Putamen (tissue), 1 donor: ENCODE measurements around the gene TRIM10.
"Not testable (repeated sequence)": the region's sequence is repeated elsewhere in the genome, so short reads cannot be mapped to it uniquely, and the experiment has no call there.

Experiments used
- DNase-seq: peaks from one replicate; pipeline ENCODE4 v3.0.0-alpha.2; 2016; ENCODE audit warnings: low spot score

The TRIM10 gene

DNA sequence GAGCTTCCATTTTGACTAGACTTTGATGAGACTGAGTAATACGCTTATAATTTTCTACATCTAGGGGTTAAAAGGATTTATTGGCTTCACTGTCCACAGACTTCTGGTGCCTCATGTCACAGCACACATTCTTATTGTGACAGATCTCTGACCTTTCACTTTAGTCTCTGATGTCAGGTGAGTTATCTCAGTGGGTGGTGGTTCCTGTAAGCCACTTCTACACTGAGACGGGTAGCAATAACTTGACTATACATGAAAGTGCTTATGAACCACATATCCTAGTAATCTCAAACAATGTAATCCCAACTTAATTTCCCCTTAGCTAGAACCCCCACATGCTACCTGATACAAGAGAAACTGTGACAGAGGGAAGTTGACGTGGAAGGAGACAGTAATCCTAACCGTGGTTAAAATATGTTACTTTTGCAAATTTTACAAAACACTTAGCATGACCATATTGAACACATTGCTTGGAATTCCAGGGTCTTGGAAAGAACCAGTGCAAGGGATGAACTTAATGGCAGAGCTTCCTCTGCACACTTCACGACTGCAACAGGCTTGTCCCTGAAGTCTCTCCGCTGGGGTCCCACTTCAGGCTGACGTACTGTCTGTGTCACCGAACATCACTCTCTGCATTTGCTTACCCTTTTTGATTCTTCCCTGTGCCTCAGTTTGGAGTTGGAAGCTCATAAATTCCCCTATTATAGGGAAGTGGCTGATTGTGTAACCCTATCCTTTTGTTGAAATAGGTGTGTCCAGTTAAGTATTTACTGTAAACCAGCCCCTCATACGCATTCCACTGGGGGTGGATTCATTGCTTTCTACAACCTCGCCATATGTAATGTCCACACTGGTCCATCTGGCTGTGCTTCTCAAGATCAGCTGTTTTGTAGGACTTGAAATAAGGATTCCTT lies 31.5 kb downstream of the TRIM10 start:
- no peak for DNase-seq

DNA sequence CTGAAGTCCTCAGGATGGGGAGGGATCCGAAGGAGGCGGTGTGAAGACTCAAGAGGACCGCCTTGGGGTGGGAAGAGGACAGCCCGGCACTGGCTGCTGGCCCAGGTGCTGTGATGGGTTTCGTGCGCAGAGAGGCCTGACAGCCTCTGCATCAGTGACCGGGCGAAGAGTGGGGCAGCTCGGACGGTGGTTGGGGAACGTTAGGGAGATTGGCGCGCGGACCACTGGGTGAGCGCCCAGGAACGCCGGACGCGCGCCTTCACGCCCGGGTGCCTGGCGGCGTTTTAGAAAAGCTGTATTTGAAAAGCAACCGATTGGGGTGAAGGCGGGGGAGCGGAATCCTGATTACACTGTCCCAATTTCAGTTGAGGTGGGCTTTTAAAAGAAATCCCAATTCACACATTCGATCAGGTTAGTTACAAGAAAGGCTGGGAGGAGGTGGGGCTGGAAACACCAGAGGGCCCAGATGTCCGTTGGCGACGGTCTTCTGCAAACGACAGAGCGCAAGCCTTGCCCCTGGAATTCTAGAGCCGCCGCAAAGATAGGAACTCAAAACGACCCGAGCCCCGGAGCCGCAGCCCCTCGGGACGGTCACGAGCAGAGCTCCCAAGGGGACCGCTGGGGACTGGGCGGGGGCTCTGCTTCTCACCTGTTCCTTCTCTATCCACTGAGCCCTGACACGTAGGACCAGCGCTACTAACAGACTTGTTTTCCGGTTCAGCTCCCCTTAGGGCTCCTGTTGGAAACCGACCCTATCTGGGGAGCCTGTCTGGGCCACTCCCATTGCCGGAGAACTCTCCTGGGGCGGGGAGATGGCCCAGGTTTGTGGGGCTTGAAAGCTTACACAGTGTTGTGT lies 33.5 kb downstream of the TRIM10 start:
- no peak for DNase-seq

DNA sequence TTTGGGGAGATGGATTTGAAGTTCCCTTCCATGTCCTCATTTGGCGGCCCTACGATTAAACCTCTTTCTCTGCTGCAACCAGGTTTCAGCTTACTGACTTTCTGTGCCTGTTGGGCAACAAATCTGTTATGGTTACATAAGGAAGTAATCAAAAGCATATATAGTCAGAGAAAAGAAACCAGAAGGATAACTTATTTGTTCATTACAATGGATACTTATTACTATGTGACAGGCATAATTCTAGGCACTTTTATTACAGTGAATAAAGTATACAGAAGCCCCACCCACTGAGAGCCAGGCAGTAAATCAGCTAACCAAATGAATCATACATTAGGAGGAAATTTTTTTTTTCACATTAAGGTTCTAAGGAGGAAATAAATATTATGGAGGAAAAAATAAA lies 38.5 kb downstream of the TRIM10 start:
- no peak for DNase-seq

DNA sequence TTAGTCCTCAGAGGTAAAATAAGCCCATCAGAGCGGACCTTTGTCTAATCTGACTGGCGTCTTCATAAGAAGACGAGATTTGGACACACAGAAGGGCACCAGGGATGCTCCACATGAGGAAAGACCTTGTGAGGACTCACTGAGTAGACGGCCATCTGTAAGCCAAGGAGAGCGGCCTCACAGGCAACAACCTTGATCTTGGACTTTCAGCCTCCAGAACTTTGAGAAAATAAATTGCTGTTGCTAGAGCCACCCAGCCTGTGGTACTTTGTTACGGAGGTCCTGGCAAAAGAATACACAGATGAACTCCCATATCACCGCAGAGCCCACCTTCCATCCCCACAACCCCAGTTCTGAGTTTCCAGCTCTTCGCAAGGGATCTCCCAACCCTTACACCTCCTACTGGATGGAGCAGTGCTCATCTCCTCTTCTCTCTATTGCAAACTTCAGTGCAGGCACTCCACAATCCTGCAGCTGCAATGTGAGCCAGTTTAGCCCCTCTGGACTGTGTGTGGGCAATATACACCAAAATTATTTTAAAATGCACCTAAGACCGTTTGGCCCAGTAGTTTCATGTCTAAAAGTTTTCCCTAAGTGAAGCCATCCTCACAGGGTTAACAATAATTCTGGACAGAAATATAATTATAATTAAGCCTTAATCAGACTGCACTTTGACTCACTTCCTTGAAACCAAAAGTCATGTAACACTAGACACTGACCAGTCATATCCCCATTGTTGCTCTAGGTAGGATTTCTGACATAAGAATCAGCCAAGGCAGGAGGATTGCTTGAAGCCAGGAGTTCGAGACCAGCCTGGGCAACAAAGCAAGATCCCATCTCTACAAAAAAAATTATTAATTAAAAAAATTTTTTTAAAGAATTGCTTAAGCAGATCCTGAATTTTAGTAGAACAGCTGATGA lies 39.3 kb downstream of the TRIM10 start:
- DNase-seq = no peak

DNA sequence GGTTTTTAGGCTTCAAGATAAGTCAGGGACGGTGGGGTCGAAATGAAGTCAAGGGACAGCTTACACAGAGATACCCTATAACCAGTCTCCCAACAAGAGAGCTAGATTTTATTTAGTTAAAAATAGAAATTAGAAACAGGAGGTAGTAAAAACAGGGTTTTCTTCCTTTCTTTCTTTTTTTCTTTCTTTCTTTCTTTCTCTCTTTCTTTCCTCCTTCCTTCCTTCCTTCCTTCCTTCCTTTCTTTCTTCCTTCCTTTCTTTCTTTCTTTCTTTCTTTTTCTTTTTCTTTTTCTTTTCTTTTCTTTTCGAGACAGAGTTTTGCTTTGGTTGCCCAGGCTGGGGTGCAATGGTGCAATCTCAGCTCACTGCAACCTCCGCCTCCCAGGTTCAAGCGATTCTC lies 42.3 kb downstream of the TRIM10 start:
- DNase-seq = not testable (repeated sequence)

DNA sequence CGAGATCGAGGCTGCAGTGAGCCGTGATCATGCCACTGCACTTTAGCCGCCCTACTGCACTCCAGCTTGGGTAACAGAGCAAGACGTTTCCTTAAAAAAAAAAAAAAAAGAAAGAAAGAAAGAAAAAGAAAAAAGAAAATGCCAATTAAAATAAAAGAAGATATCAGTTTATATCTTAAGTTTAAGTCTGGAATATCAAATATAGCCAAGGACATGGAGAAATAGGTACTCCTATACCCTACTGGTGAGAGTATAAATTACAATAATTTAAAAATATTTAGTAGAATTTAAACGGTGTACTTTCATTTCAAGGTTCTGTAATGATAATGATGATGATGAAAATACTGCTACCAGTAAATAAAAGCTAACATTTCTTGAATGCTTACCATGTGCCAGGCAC lies 44.3 kb downstream of the TRIM10 start:
- no peak for DNase-seq

DNA sequence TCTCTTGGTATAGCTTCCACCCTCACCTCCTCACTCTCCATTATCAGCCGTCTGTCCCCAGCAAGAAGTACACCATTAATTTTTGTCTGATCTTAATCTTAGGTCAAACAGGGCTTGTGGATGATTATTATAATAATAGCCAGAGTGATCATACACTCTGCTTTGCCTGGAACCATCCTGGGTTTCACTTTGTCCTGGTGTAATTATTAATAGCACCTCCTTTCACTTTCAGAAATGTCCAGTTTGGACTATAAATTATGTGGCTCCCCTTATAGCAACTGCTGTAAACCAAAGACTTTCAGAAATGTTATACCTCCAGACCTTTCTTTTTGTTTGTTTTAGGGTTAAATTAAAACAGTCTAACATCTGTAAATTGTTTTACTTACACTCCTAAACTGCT lies 47.2 kb downstream of the TRIM10 start:
- no peak for DNase-seq

DNA sequence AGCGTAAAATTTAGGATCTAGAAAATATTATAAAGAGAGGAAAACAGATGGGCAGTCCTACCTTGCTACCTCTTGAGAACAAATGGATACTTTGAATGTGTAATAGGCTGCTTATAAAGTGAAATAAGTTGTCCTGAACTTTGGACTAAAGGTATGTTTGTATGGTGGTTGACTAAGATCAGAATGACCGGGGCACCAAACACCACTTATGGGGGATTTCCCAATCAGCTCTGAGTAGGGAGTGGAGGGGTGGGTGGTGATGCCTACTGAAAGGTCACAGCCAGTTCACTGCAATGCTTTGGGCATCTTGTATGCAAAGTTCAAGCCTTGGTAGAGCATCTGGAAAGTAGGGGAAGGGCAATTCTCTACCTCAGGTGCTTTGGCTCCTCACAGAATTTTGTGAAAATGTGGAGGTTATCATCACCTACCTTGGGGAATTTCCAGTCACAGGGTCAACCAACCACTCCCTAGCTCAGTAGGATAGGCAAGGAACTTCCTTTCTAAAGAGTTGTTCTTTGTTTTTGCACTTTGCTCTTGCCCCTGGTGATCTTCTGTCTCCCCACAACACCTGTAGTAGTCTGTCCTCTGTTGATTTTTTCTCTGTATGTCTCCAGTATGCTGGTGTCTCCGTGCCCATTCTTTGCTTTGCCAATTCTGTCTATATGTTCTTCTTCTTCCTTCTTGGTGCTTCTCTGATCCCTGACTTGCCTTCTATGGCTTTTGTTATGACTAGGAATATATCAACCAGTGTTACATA lies 47.8 kb downstream of the TRIM10 start, which contains the start of gene TRIM31:
TRIM31 (minus strand) TSS at position 88 of the 757 bp plus-strand sequence. CDS start 285 bp downstream, outside the sequence.
- no peak for DNase-seq

DNA sequence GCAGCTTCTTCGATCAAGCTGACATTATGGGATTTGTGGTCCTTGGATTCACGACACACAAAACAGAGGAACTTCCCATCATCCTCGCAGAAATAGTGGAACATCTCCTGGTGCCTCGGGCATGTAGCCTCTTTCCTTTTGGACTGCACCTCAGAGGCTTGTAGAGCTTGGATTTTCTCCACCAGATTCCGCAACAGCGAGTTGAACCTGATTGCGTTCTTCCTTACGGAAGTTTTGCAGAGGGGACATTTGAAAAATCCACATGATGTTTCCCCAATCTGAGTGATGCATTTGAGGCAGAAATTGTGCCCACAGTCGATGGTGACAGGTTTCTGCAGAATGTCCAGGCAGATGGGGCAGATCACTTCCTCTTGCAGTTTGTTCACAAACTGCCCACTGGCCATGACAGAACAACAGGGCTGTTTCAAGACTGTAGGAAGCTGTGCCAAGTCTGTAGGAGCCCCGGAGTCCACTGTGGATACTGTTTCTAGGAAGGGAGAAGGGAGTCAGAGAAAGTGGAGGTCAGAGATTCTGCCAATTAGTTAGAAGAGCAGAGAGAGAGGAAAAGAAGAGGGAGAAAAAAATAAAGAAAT lies 48.5 kb downstream of the TRIM10 start:
- no peak for DNase-seq

DNA sequence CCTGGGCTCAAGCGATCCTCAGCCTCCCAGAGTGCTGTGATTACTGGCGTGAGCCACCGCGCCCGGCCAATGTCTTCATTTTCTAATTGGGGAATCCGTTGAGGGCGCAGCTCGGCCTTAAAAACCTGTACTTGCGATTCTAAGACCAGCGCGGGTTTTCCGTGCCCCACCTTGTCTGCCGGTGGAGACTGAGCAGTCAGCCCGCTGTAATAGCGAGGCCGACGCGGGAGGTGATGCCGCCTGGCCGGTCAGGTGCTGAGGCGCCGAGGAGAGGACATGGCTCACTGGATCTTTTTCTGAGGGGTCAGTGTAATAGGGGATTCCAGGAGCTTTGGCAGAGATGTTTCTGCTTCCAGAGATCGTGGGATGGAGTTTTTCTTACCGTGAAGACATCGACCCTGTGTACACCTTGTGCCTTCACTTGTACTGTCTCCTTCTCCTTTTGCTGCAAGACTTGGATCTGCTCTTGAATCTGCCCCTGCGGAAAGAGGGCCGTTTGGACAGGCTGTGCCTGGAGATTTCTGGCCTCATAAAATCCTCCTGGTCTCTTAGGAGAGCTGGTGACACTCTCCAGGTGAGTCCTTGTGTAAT lies 49.6 kb downstream of the TRIM10 start:
- DNase-seq = no peak

DNA sequence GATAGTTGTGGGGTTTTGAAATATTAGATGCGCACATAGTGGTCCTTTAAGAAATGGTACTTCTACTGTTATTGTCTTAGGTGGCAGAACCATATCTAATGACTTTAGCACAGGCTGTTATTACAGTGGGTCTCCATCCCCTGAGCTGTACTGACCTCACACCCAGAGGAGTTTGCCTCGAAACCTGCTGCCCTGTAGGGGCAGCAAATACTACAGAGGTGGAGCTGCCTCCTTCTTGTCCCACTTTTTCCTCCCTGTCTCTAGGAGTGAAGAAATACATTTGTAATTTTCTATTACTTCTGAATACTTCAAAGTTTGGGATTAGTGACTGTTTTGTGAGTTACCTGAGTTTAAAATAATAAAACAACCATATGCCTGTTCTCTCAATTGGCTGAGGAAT lies 56.4 kb downstream of the TRIM10 start:
- no peak for DNase-seq

DNA sequence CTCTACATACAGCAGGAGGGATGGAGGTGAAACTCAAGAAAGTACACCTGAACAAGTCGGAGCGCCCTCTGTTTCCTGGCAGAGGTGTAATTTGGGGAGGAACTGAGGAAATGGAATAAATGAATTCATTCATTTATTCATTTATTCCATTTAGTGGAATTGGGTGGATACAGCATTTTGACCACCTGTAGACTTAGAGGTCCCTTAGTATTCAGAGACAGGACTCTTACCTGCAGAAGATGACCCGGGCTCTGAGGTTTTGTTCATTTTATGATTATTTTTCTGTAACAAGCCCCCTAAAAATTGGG lies 57.2 kb downstream of the TRIM10 start:
- no peak for DNase-seq

DNA sequence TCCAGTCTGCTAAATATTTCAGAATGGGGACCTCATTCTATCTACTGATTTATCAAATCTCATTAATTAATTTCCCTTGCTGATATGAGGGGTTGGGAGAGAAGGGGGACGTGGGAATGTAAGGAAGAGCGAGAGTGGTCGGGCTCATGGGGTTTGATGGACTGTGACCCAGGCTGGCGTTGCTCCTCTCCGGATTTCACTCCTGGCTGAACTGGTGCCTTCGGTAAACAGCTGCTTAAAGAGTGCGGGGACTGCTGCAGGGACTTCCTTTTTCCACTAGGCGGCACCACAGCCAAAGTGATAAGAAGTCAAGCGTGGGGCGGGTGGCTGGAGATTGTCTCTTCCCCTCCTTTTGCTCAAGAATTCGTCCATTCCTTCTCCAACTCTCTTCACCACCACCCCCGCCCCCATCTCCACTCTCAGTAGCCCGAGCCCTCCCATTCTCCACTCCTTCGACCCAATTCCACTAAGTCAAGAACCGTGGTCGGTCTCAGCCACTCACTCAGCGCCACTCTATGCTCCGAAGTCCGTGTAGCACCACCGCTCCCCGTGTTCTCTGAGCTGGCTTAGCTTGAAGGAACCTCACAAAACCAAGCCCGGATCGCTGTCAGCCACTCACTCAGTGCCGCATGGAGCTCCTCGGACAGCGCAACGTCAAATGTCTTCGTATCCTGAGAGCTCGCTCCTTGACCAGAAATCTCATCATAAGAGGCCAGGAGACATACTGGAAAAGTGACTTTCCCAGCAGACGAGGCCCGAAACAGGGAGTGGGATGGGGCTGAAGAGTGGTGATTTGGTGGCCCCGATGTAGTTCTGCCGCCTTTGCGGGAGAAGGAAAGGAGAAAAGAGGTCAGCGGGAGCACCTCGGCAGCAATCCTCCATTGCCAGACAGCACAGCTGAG lies 57.8 kb downstream of the TRIM10 start:
- DNase-seq = peak; percentile 83

DNA sequence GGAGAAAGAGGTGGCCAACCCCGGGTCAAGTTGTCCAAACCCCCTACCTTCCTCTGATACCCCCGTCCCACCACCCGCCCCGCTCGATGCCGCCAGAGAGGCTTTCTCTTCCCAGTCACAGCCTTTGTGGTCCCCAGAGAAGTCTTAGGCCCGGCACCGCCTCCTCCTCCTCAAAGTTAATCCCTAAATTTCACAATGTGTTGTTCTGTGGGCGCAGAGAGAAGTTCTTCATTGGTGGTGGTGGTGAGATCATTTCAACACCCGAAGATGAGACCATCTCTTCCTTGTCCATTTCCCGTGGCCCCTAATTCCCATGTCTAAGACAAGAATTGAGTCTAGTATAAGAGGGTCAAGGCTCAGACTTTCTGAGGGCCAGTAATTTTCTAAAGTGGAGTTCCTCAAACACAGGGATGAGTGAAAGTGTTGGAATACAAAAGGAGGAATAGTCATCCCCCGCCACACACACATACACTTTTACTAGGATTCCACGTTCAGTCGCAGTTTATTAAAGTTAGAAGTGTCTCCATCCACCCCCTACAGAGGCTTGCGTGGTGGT lies 58.5 kb downstream of the TRIM10 start:
- DNase-seq = no peak
